Lower lobe of right lung (tissue), 2 donors: ENCODE measurements around the gene TMEM233. TPM values are rescaled to one million over a fixed set of nuclear protein-coding genes. Genes with fewer than 3 reads are reported as not detected.

Experiments
- ATAC-seq, 2 donors: fragments of 200-7000 bp; cut with Tn5 transposase; one replicate each; pipeline ENCODE4 v1.9.1; 2020 to 2022; ENCODE audit warnings: mild to moderate bottlenecking in 2 of 2, moderate library complexity in 2 of 2
- DNase-seq: peaks from one replicate; pipeline ENCODE4 v3.0.0-alpha.2; 2020
- H3K27ac ChIP-seq: fragments of 200-600 bp; one replicate; pipeline ENCODE4 v1.8.0; 2022
- H3K27me3 ChIP-seq: fragments of 200-600 bp; one replicate; pipeline ENCODE4 v1.8.0; 2022; ENCODE audit warnings: low read depth
- H3K36me3 ChIP-seq: fragments of 200-600 bp; one replicate; pipeline ENCODE4 v1.8.0; 2022; ENCODE audit warnings: mild to moderate bottlenecking
- H3K4me1 ChIP-seq: fragments of 200-600 bp; one replicate; pipeline ENCODE4 v1.8.0; 2022
- H3K4me3 ChIP-seq: fragments of 200-600 bp; one replicate; pipeline ENCODE4 v1.8.0; 2022; ENCODE audit warnings: mild to moderate bottlenecking
- H3K9me3 ChIP-seq: fragments of 200-600 bp; one replicate; pipeline ENCODE4 v1.8.0; 2022
- CTCF ChIP-seq: fragments of 200-600 bp; IDR thresholded peaks from one replicate; pipeline ENCODE4 v1.8.0; 2022; ENCODE audit warnings: antibody characterized with exemption, mild to moderate bottlenecking
- intact Hi-C: fragments of 100-400 bp; cut with DNase I; formaldehyde crosslinking; loops from one replicate; pipeline ENCODE4 v1.11.0; 2022
- total RNA-seq: library from RNA; stranded (reverse); fragmentation: NEBNext Ultra II Directional; extraction: Animal tissue kit (Norgen Biotek cat#: 25700); gene quantifications from one replicate; pipeline ENCODE4 v1.2.1, GENCODE V29; 2021
- donor health status: DM: no; HTN: yes; CAD: no; lungs with severe emphysema.

TMEM233 gene
- total RNA-seq, 1 donor from 2014 or later, result 0.47 TPM

- no peak overlapping the region for H3K27ac ChIP-seq
- no peak overlapping the region for H3K4me3 ChIP-seq
- H3K27me3 ChIP-seq, result no peaks in the 10 kb centered on the region
- no peak for TF ChIP-seq CTCF
- no peak for DNase-seq
- H3K4me1 ChIP-seq, result peaks cover 6% of the 10 kb centered on the region
- ATAC-seq, result no peak
- H3K9me3 ChIP-seq, result no peaks in the 10 kb centered on the region
- intact Hi-C loops, result no loop called here
- H3K36me3 ChIP-seq, result peaks cover 10% of the 10 kb centered on the region
Observed at GRCh38 chr12:119686355-119686754, 92.8 kb downstream of the TMEM233 start.

GRCh38 chr12:119686776-119687175, 93.2 kb downstream of the TMEM233 start:
- H3K4me1 ChIP-seq, result peaks cover 10% of the 10 kb centered on the region
- DNase-seq (no peak), ATAC-seq (no peak)
- no peak overlapping the region for H3K27ac ChIP-seq
- no peak for TF ChIP-seq CTCF
- intact Hi-C loops, result no loop called here
- H3K27me3 ChIP-seq, result no peaks in the 10 kb centered on the region
- H3K36me3 ChIP-seq, result peaks cover 6% of the 10 kb centered on the region
- no peak overlapping the region for H3K4me3 ChIP-seq
- H3K9me3 ChIP-seq, result no peaks in the 10 kb centered on the region

- intact Hi-C loops, result no loop called here
- Histone ChIP-seq H3K27ac (no peak overlapping the region), H3K4me1 (peaks cover 16% of the 10 kb centered on the region), H3K9me3 (no peaks in the 10 kb centered on the region), H3K36me3 (no peaks in the 10 kb centered on the region), H3K27me3 (no peaks in the 10 kb centered on the region), H3K4me3 (no peak overlapping the region)
- no peak for TF ChIP-seq CTCF
- DNase-seq (no peak), ATAC-seq (no peak)
Observed at GRCh38 chr12:119687406-119687805, 93.8 kb downstream of the TMEM233 start.

- DNase-seq, result no peak
- no peaks in the 10 kb centered on the region for H3K9me3 ChIP-seq
- H3K27me3 ChIP-seq, result no peaks in the 10 kb centered on the region
- no peak overlapping the region for H3K27ac ChIP-seq
- peak in 1 of 2 donors; percentile 41 for ATAC-seq
- no peak for TF ChIP-seq CTCF
- H3K4me3 ChIP-seq, result no peak overlapping the region
- intact Hi-C loops, result no loop called here
- H3K4me1 ChIP-seq, result peaks cover 21% of the 10 kb centered on the region
- no peaks in the 10 kb centered on the region for H3K36me3 ChIP-seq
Observed at GRCh38 chr12:119687879-119688278, 94.3 kb downstream of the TMEM233 start.

GRCh38 chr12:119689935-119690500, 96.4 kb downstream of the TMEM233 start:
- Histone ChIP-seq H3K27me3 (no peaks in the 10 kb centered on the region), H3K4me1 (peaks cover 33% of the 10 kb centered on the region), H3K9me3 (no peaks in the 10 kb centered on the region), H3K36me3 (no peaks in the 10 kb centered on the region), H3K27ac (no peak overlapping the region), H3K4me3 (no peak overlapping the region)
- no peak for ATAC-seq
- DNase-seq, result no peak
- intact Hi-C loops, result no loop called here
- TF ChIP-seq CTCF, result no peak
